HepG2 (cell line): Measurements from ENCODE around the gene SAMM50. TPM values are rescaled to one million over a fixed set of nuclear protein-coding genes. Genes with fewer than 3 reads are reported as not detected.

Experiments
- ARNTL ChIP-seq: sonication (generic); formaldehyde crosslinking; IDR thresholded peaks from 2 replicates; pipeline ENCODE4 v1.4.0; 2020; ENCODE audit warnings: mild to moderate bottlenecking, missing genetic modification reagents
- CBFB ChIP-seq: sonication (generic); formaldehyde crosslinking; IDR thresholded peaks from 2 replicates; pipeline ENCODE4 v1.4.0; 2020; ENCODE audit warnings: missing genetic modification reagents
- CERS6 ChIP-seq: sonication (generic); formaldehyde crosslinking; IDR thresholded peaks from 2 replicates; pipeline ENCODE4 v1.5.0; 2020; ENCODE audit warnings: missing genetic modification reagents
- HDAC2 ChIP-seq: sonication (generic); formaldehyde crosslinking; IDR thresholded peaks from 2 replicates; pipeline ENCODE4 v1.4.0; 2020; ENCODE audit warnings: missing genetic modification reagents
- HNRNPH1 ChIP-seq: fragments of 200-400 bp; formaldehyde crosslinking; optimal IDR thresholded peaks from 2 replicates; pipeline ENCODE3; 2017; ENCODE audit warnings: mild to moderate bottlenecking, low read depth, low read length
- JUNB ChIP-seq: sonication (generic); formaldehyde crosslinking; IDR thresholded peaks from 2 replicates; pipeline ENCODE4 v1.8.0; 2022; ENCODE audit warnings: missing genetic modification reagents, mild to moderate bottlenecking, borderline replicate concordance
- MLXIP ChIP-seq: sonication (generic); formaldehyde crosslinking; IDR thresholded peaks from 2 replicates; pipeline ENCODE4 v1.9.0; 2021; ENCODE audit warnings: missing genetic modification reagents, borderline replicate concordance
- PHF21A ChIP-seq: sonication (generic); formaldehyde crosslinking; IDR thresholded peaks from 2 replicates; pipeline ENCODE4 v1.5.0; 2020; ENCODE audit warnings: mild to moderate bottlenecking, missing genetic modification reagents
- SALL2 ChIP-seq: sonication (generic); formaldehyde crosslinking; IDR thresholded peaks from 2 replicates; pipeline ENCODE4 v1.8.1; 2023; ENCODE audit warnings: mild to moderate bottlenecking, missing genetic modification reagents, inconsistent platforms
- TBX3 ChIP-seq: fragments of 450-650 bp; IDR thresholded peaks from 2 replicates; pipeline ENCODE4 v1.6.1; 2017; ENCODE audit warnings: antibody characterized with exemption, mild to moderate bottlenecking, inconsistent platforms, borderline replicate concordance
- TFE3 ChIP-seq: IDR thresholded peaks from 2 replicates; pipeline ENCODE4 v1.6.1; 2016
- ZBTB40 ChIP-seq, 2 experiments: fragments of 450-650 bp in 1 of 2; sonication (generic) in 1 of 2; formaldehyde crosslinking in 1 of 2; IDR thresholded peaks; 2 replicates each; pipeline versions ENCODE4 v1.6.1 to v1.8.0; 2016 to 2022; ENCODE audit warnings: antibody characterized with exemption in 1 of 2, mild to moderate bottlenecking in 1 of 2, missing genetic modification reagents in 1 of 2
- ZNF816 ChIP-seq: sonication (generic); formaldehyde crosslinking; IDR thresholded peaks from 2 replicates; pipeline ENCODE4 v1.8.0; 2022; ENCODE audit warnings: missing genetic modification reagents, mild to moderate bottlenecking, borderline replicate concordance
- polyA plus RNA-seq, 8 experiments: library from polyadenylated mRNA; depleted of rRNA in 3 of 8; stranded (reverse) in 7 of 8; unstranded in 1 of 8; fragments of >200 nt; fragmentation: Illumina TruSeq in 4 of 8; extraction: Trizol in 4 of 8; gene quantifications; 2 replicates each; pipeline versions ENCODE4 v1.2.1 to v1.2.3, GENCODE V29; 2011 to 2016; ENCODE audit warnings: low read depth in 4 of 8, missing spikeins in 1 of 8, mixed read lengths in 1 of 8; ENCODE audit not compliant: insufficient read depth in 1 of 8
- total RNA-seq, 5 experiments: library from RNA; depleted of rRNA; stranded (reverse); fragments of >200 nt; fragmentation: Illumina TruSeq; extraction: Trizol; gene quantifications; 2 replicates each; pipeline ENCODE4 v1.2.3, GENCODE V29; 2016; ENCODE audit warnings: low read depth in 1 of 5

Gene SAMM50
- total and polyA plus RNA-seq, 2 of the 13 experiments (the other 11 are each of a cell fraction or from before 2014, with no cell fraction given) = 34.7 to 63.4 TPM

- 0 out of 2 replicates have a peak, but pooled peaks have one; percentile 13 for TF ChIP-seq SALL2
- 0 out of 2 replicates have a peak, but pooled peaks have one; percentile 58 for TF ChIP-seq MLXIP (CRISPR knock-in tag)
- no peak for TF ChIP-seq HNRNPH1
- TF ChIP-seq JUNB = no peak
- TF ChIP-seq TFE3 (CRISPR knock-in tag) = peak; percentile 91
- TF ChIP-seq ARNTL = peak; percentile 87
- peak; percentile 45; the same call in 1 of the 2 replicates for TF ChIP-seq TBX3
- TF ChIP-seq CBFB = no peak
- TF ChIP-seq ZBTB40 (IDR thresholded peaks at IDR 0.05) = no peak
- TF ChIP-seq ZBTB40 (CRISPR knock-in tag; IDR thresholded peaks at IDR 0.05) = no peak; the same call in 1 of the 2 replicates
- TF ChIP-seq PHF21A (CRISPR knock-in tag) = peak; percentile 95
- no peak for TF ChIP-seq CERS6 (CRISPR knock-in tag)
- peak; percentile 60; the same call in 1 of the 2 replicates for TF ChIP-seq ZNF816
- peak; percentile 90 for TF ChIP-seq HDAC2 (CRISPR knock-in tag)
These were observed 29.6 kb upstream of the SAMM50 start (continued) for GRCh38 chr22:43925433-43926348.
